Measurements from ENCODE around the gene TPRG1.

The TPRG1 gene

GRCh38 chr3:189165092-189165612, 6.6 kb upstream of the TPRG1 start:
- DNase-seq (ENCODE audit: low read depth in 2 of 2) = no peak

GRCh38 chr3:189166321-189166720, 5.5 kb upstream of the TPRG1 start:
- no peak for DNase-seq (ENCODE audit: low read depth in 2 of 2)

- DNase-seq (ENCODE audit: low read depth in 2 of 2) = no peak
Observed at GRCh38 chr3:189167027-189167766, 4.6 kb upstream of the TPRG1 start.

GRCh38 chr3:189168711-189169110, 3.1 kb upstream of the TPRG1 start:
- no peak for DNase-seq (ENCODE audit: low read depth in 2 of 2)

- DNase-seq (ENCODE audit: low read depth in 2 of 2) = no peak
Observed at GRCh38 chr3:189169728-189170127, 2.0 kb upstream of the TPRG1 start.

- no peak for DNase-seq (ENCODE audit: low read depth in 2 of 2)
Observed at GRCh38 chr3:189170559-189170958, 1.2 kb upstream of the TPRG1 start.

GRCh38 chr3:189172668-189173419, 1.1 kb downstream of the TPRG1 start:
- DNase-seq (ENCODE audit: low read depth in 2 of 2) = no peak

GRCh38 chr3:189184566-189184965, 12.8 kb downstream of the TPRG1 start:
- no peak for DNase-seq (ENCODE audit: low read depth in 2 of 2)

- no peak for DNase-seq (ENCODE audit: low read depth in 2 of 2)
Observed at GRCh38 chr3:189186101-189186500, 14.3 kb downstream of the TPRG1 start.

GRCh38 chr3:189188466-189188865, 16.7 kb downstream of the TPRG1 start:
- no peak for DNase-seq (ENCODE audit: low read depth in 2 of 2)

- DNase-seq (ENCODE audit: low read depth in 2 of 2) = no peak
Observed at GRCh38 chr3:189192725-189193124, 21.0 kb downstream of the TPRG1 start.

GRCh38 chr3:189195302-189195701, 23.5 kb downstream of the TPRG1 start:
- no peak for DNase-seq (ENCODE audit: low read depth in 2 of 2)

GRCh38 chr3:189202106-189202505, 30.3 kb downstream of the TPRG1 start:
- no peak for DNase-seq (ENCODE audit: low read depth in 2 of 2)

- no peak for DNase-seq (ENCODE audit: low read depth in 2 of 2)
Observed at GRCh38 chr3:189202583-189202982, 30.8 kb downstream of the TPRG1 start.

- no peak for DNase-seq (ENCODE audit: low read depth in 2 of 2)
Observed at GRCh38 chr3:189204167-189204866, 32.5 kb downstream of the TPRG1 start.

- DNase-seq (ENCODE audit: low read depth in 2 of 2) = no peak
Observed at GRCh38 chr3:189204937-189205336, 33.2 kb downstream of the TPRG1 start.

GRCh38 chr3:189210251-189210770, 38.5 kb downstream of the TPRG1 start:
- DNase-seq (ENCODE audit: low read depth in 2 of 2) = no peak

GRCh38 chr3:189212681-189213080, 40.9 kb downstream of the TPRG1 start:
- no peak for DNase-seq (ENCODE audit: low read depth in 2 of 2)

- DNase-seq (ENCODE audit: low read depth in 2 of 2) = no peak
Observed at GRCh38 chr3:189214651-189215050, 42.9 kb downstream of the TPRG1 start.

- DNase-seq (ENCODE audit: low read depth in 2 of 2) = no peak
Observed at GRCh38 chr3:189222927-189223636, 51.3 kb downstream of the TPRG1 start.

- no peak for DNase-seq (ENCODE audit: low read depth in 2 of 2)
Observed at GRCh38 chr3:189225431-189225830, 53.7 kb downstream of the TPRG1 start.

- DNase-seq (ENCODE audit: low read depth in 2 of 2) = no peak
Observed at GRCh38 chr3:189227249-189227648, 55.5 kb downstream of the TPRG1 start.
